CD14-positive monocyte (primary cell): ENCODE results near the gene HSF4. TPM values are rescaled to one million over a fixed set of nuclear protein-coding genes. Genes with fewer than 3 reads are reported as not detected.

Source experiments
- DNase-seq, 3 donors: peaks; one replicate each; pipeline ENCODE4 v3.0.0-alpha.2; 2011 to 2022
- H2AFZ ChIP-seq: 2 replicates; pipeline ENCODE4 v1.6.0; 2012; ENCODE audit warnings: mild to moderate bottlenecking, low read depth, low read length, inconsistent platforms; ENCODE audit not compliant: insufficient read depth, poor library complexity, severe bottlenecking
- H3K27ac ChIP-seq, 2 donors: 1 replicate in 1 of 2; 2 replicates in 1 of 2; pipeline ENCODE4 v1.5.1; 2012 to 2013; ENCODE audit warnings: low read length in 2 of 2, control low read depth in 1 of 2, inconsistent platforms in 1 of 2, low read depth in 1 of 2, mild to moderate bottlenecking in 1 of 2
- H3K27me3 ChIP-seq, 2 donors: one replicate each; pipeline versions ENCODE4 v1.6.0 to v1.6.1; 2011 to 2013; ENCODE audit warnings: low read length in 2 of 2; ENCODE audit not compliant: control insufficient read depth in 2 of 2, insufficient read depth in 2 of 2
- H3K36me3 ChIP-seq, 2 donors: replicated peaks in 1 of 2; 1 replicate in 1 of 2; 2 replicates in 1 of 2; pipeline versions ENCODE4 v1.5.1 to v1.6.1; 2012 to 2013; ENCODE audit warnings: low read length in 2 of 2, control low read depth in 1 of 2, inconsistent platforms in 1 of 2, mild to moderate bottlenecking in 1 of 2; ENCODE audit not compliant: insufficient read depth in 2 of 2, control insufficient read depth in 1 of 2
- H3K4me1 ChIP-seq, 2 donors: 1 replicate in 1 of 2; 2 replicates in 1 of 2; pipeline versions ENCODE4 v1.5.1 to v1.6.1; 2012 to 2013; ENCODE audit warnings: low read length in 2 of 2, control low read depth in 1 of 2, inconsistent platforms in 1 of 2, mild to moderate bottlenecking in 1 of 2, moderate library complexity in 1 of 2; ENCODE audit not compliant: insufficient read depth in 2 of 2, control insufficient read depth in 1 of 2
- H3K4me2 ChIP-seq: replicated peaks from 2 replicates; pipeline ENCODE3; 2012; ENCODE audit warnings: low read length, moderate library complexity, mild to moderate bottlenecking; ENCODE audit not compliant: poor library complexity, severe bottlenecking; ENCODE audit errors: extremely low read depth
- H3K4me3 ChIP-seq, 3 experiments: fragments of 200-600 bp in 1 of 3; sonication (generic) in 1 of 3; replicated peaks in 1 of 3; 1 replicate in 2 of 3; 2 replicates in 1 of 3; pipeline ENCODE4 v1.5.1; 2011 to 2013; ENCODE audit warnings: low read length in 3 of 3, mild to moderate bottlenecking in 3 of 3, control low read depth in 2 of 3, low read depth in 2 of 3, inconsistent platforms in 1 of 3, moderate library complexity in 1 of 3
- H3K79me2 ChIP-seq: 2 replicates; pipeline ENCODE4 v1.6.0; 2012; ENCODE audit warnings: mild to moderate bottlenecking, control low read depth, inconsistent platforms, low read length, moderate library complexity; ENCODE audit not compliant: insufficient read depth
- H3K9ac ChIP-seq: 2 replicates; pipeline ENCODE4 v1.6.0; 2017; ENCODE audit warnings: low read length, mild to moderate bottlenecking; ENCODE audit not compliant: insufficient read depth, poor library complexity, severe bottlenecking
- H3K9me3 ChIP-seq, 2 donors: replicated peaks in 1 of 2; 1 replicate in 1 of 2; 2 replicates in 1 of 2; pipeline versions ENCODE4 v1.5.1 to v1.6.1; 2012 to 2013; ENCODE audit warnings: low read length in 2 of 2, control low read depth in 1 of 2; ENCODE audit not compliant: control insufficient read depth in 1 of 2, insufficient read depth in 1 of 2
- H4K20me1 ChIP-seq: 2 replicates; pipeline ENCODE4 v1.6.0; 2012; ENCODE audit warnings: mild to moderate bottlenecking, low read length, control low read depth, moderate library complexity; ENCODE audit not compliant: insufficient read depth
- H3K27ac Mint-ChIP-seq, 7 donors: one replicate each; pipeline ENCODE4 v1.8.0; 2020; ENCODE audit warnings: mild to moderate bottlenecking in 7 of 7, mixed read lengths in 7 of 7, moderate library complexity in 6 of 7, inconsistent platforms in 2 of 7
- H3K27me3 Mint-ChIP-seq, 3 donors: one replicate each; pipeline ENCODE4 v1.8.0; 2021 to 2022; ENCODE audit warnings: low read depth in 3 of 3, mild to moderate bottlenecking in 3 of 3, mixed read lengths in 3 of 3, moderate library complexity in 3 of 3, inconsistent platforms in 1 of 3
- H3K36me3 Mint-ChIP-seq, 2 donors: one replicate each; pipeline ENCODE4 v1.8.0; 2020; ENCODE audit warnings: mixed read lengths in 2 of 2, inconsistent platforms in 1 of 2, mild to moderate bottlenecking in 1 of 2
- H3K4me1 Mint-ChIP-seq: one replicate; pipeline ENCODE4 v1.8.0; 2020; ENCODE audit warnings: mild to moderate bottlenecking, mixed read lengths
- H3K4me3 Mint-ChIP-seq, 2 donors: one replicate each; pipeline ENCODE4 v1.8.0; 2020; ENCODE audit warnings: mild to moderate bottlenecking in 2 of 2, mixed read lengths in 2 of 2, moderate library complexity in 1 of 2
- H3K9me3 Mint-ChIP-seq, 7 donors: one replicate each; pipeline ENCODE4 v1.8.0; 2020 to 2022; ENCODE audit warnings: mixed read lengths in 7 of 7, mild to moderate bottlenecking in 6 of 7, moderate library complexity in 6 of 7, inconsistent platforms in 2 of 7
- CTCF ChIP-seq: fragments of 200-600 bp; IDR thresholded peaks from one replicate; pipeline ENCODE4 v1.8.0; 2022; ENCODE audit warnings: antibody characterized with exemption, mild to moderate bottlenecking
- WGBS: methylation state at CpG from one replicate; pipeline ENCODE4 v1.1.5; 2013; ENCODE audit warnings: missing lambda C conversion rate; ENCODE audit not compliant: insufficient coverage; 5-methylcytosine and 5-hydroxymethylcytosine counted together
- intact Hi-C, 2 donors: fragments of 100-400 bp; cut with micrococcal nuclease; formaldehyde crosslinking; loops; one replicate each; pipeline versions ENCODE4 v1.15.0 to v1.15.1; 2023
- polyA plus RNA-seq, 3 donors: library from polyadenylated mRNA; depleted of rRNA in 1 of 3; unstranded in 2 of 3; stranded (reverse) in 1 of 3; fragments of 300-500 nt in 2 of 3; fragments of >200 nt in 1 of 3; fragmentation: Illumina TruSeq in 2 of 3; gene quantifications; 1 replicate in 2 of 3; 2 replicates in 1 of 3; pipeline ENCODE4 v1.2.3, GENCODE V29; 2012 to 2021

The HSF4 gene
- polyA plus RNA-seq, 3 donors: 53.4 TPM; not detected in 2

DNA sequence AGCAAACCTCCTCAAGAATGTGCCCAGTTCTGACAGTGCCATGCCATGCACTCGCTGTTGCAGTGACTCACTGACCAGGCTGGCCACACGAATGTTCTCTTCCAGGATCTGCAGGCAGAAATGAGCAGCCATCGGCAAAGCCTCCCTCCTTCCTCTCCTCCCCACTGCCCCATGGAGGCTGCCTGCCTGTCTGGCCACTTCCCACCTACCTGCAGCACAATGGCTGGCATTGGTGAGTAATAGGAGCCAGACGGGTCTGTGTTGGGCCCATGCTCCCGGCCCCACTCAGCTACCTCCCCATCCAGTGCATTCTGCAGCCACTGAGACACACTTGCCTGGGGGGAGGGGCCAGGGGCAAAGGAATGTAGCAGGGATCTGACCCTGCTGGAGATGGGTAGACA, 22.0 kb downstream of the HSF4 start:
- no peak overlapping the region for H3K4me2 ChIP-seq
- H3K4me3 Mint-ChIP-seq: peak overlapping the region in 1 of 2 donors; percentile 64
- no peaks in the 10 kb centered on the region for H3K36me3 ChIP-seq

DNA sequence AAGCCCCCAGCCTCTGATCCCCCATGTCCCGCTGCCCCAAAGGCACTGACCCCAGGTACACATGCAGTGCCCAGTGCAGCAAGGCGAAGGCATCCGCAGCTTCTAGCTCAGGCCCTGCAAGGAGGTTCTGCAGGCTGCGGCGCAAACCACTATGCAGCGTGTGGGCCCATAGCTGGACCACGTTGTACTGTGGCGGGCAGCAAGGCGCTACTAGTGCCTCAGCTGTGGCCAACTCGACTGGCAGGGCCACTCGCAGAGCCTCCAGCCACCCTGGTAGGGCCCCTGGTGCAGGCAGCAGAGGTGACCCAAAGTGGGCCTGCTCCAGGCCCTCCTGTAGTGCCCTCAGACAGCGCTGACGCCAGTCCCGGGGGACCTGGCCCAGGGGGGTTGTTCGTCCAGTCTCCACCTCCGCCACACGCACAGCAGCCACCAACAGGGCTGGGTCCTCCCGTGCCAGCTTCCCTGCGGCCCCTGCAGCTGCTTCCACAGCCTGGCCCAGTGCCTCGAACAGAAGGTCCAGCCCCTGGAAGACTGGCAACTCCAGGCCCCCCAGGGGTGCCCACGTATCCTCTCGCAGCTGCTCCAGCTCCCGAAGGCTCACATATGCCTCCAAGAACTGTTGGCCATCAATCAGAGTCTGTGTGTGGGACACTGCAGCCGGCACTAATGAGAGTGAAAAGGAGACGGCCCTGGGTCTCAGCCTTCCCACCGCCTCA, 22.8 kb downstream of the HSF4 start:
- peaks cover 2% of the 10 kb centered on the region in 2 donors for H3K36me3 Mint-ChIP-seq
- Histone ChIP-seq H3K4me3 (no peak overlapping the region), H4K20me1 (peaks cover 2% of the 10 kb centered on the region), H3K27me3 (peaks cover 0 to 8% of the 10 kb centered on the region in 2 donors), H3K27ac (no peak overlapping the region), H3K4me2 (no peak overlapping the region), H3K4me1 (peaks cover 34 to 38% of the 10 kb centered on the region in 2 donors), H3K36me3 (no peaks in the 10 kb centered on the region), H2AFZ (no peak overlapping the region), H3K9ac (no peak overlapping the region), H3K9me3 (no peaks in the 10 kb centered on the region), H3K79me2 (peaks cover 9% of the 10 kb centered on the region)
- H3K9me3 Mint-ChIP-seq: peaks cover 0 to 5% (median 2%) of the 10 kb centered on the region in 7 donors
- no peak for DNase-seq
- WGBS: 94% methylated on average over 26 of the region's 26 CpGs
- TF ChIP-seq CTCF: no peak
- H3K4me1 Mint-ChIP-seq: peaks cover 21% of the 10 kb centered on the region
- intact Hi-C loops: no loop called here
- H3K27ac Mint-ChIP-seq: no peak overlapping the region
- peaks cover 7 to 29% (median 18%) of the 10 kb centered on the region in 3 donors for H3K27me3 Mint-ChIP-seq
- H3K4me3 Mint-ChIP-seq: no peak overlapping the region

More for the DNA sequence above, 22.0 kb downstream of the HSF4 start:
- intact Hi-C loops: no loop called here
- Histone ChIP-seq H4K20me1 (no peaks in the 10 kb centered on the region), H3K9me3 (no peaks in the 10 kb centered on the region), H3K4me1 (peaks cover 36 to 41% of the 10 kb centered on the region in 2 donors), H3K79me2 (peaks cover 8% of the 10 kb centered on the region), H3K27ac (no peak overlapping the region), H2AFZ (no peak overlapping the region), H3K4me3 (no peak overlapping the region), H3K9ac (no peak overlapping the region), H3K27me3 (peaks cover 0 to 8% of the 10 kb centered on the region in 2 donors)
- Mint-ChIP-seq H3K27ac (peak overlapping the region in 1 of 7 donors; percentile 41), H3K9me3 (peaks cover 0 to 5% (median 2%) of the 10 kb centered on the region in 7 donors), H3K4me1 (peaks cover 17% of the 10 kb centered on the region), H3K36me3 (peaks cover 2% of the 10 kb centered on the region in 2 donors), H3K27me3 (peaks cover 7 to 29% (median 18%) of the 10 kb centered on the region in 3 donors)
- no peak for TF ChIP-seq CTCF
- DNase-seq: no peak
- 94% methylated on average over 2 of the region's 5 CpGs for WGBS
